SJCRH30 (cell line): ENCODE measurements around the gene TPGS2. TPM values are rescaled to one million over a fixed set of nuclear protein-coding genes. Genes with fewer than 3 reads are reported as not detected.

Experiments
- DNase-seq, 2 experiments: peaks; one replicate each; pipeline ENCODE4 v3.0.0-alpha.2; 2015 to 2020
- H3K27ac ChIP-seq: fragments of 250-450 bp; sonication (Bioruptor Pico); 2 replicates; pipeline ENCODE4 v1.5.1; 2020; ENCODE audit warnings: mild to moderate bottlenecking, moderate library complexity
- H3K27me3 ChIP-seq: fragments of 250-450 bp; sonication (Bioruptor Pico); 2 replicates; pipeline ENCODE4 v1.5.1; 2020; ENCODE audit warnings: mild to moderate bottlenecking, moderate library complexity
- H3K36me3 ChIP-seq: fragments of 250-450 bp; sonication (Bioruptor Pico); 2 replicates; pipeline ENCODE4 v1.5.1; 2020; ENCODE audit warnings: mild to moderate bottlenecking, moderate library complexity
- H3K4me1 ChIP-seq: fragments of 250-450 bp; sonication (Bioruptor Pico); 2 replicates; pipeline ENCODE4 v1.5.1; 2020; ENCODE audit warnings: mild to moderate bottlenecking, moderate library complexity
- H3K4me3 ChIP-seq: fragments of 250-450 bp; sonication (Bioruptor Pico); 2 replicates; pipeline ENCODE4 v1.5.1; 2020; ENCODE audit warnings: mild to moderate bottlenecking, moderate library complexity
- H3K9me3 ChIP-seq: fragments of 250-450 bp; sonication (Bioruptor Pico); replicated peaks from 2 replicates; pipeline ENCODE4 v1.5.1; 2020; ENCODE audit warnings: mild to moderate bottlenecking, moderate library complexity
- total RNA-seq: library from RNA; depleted of rRNA; stranded (reverse); fragments of >200 nt; shearing (Covaris generic); gene quantifications from 2 replicates; pipeline ENCODE4 v1.2.3, GENCODE V29; 2014

The TPGS2 gene
- total RNA-seq, 1 experiment from 2014 or later: 99.3 TPM

DNA sequence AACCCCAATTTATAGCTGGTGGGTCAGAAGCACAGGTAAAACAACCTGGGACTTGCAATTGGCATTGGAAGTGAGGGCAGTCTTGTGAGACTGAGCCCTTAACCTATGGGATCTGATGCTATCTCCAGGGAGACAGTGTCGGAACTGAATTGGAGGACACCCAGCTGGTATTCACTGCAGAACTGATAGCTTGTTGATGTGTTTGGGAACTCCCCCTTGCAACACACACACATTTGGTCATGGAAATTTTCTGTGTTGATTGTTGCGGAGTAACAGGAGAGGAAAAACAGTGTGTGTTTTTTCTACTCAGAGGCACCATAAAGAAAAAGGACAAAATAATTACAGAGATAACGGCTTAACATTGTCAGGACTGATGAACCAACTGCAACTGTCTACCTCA is 16.1 kb downstream of the TPGS2 start:
- Histone ChIP-seq H3K4me1 (no peaks in the 10 kb centered on the region), H3K27ac (no peak overlapping the region), H3K4me3 (no peak overlapping the region), H3K36me3 (no peaks in the 10 kb centered on the region), H3K27me3 (no peaks in the 10 kb centered on the region), H3K9me3 (no peaks in the 10 kb centered on the region)
- no peak for DNase-seq

DNA sequence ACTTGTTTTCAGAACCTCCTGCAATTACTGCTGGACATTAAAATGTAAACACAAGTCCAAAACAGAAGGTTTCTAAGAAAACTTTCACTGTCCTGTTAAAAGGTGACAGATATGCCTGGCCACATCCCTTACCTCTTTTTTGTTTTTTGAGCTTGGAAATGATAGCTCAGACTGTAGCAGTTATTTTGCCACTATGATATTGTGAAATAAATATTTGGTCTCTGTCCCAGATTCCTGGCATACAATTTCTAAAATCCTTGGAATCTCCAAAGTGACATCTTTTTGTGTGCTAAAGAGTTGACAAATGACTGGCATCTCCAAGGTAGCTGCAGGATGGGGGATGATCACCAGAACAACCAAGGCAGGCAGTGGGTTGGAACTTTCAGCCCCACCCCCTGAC is 16.8 kb downstream of the TPGS2 start:
- no peak for DNase-seq
- Histone ChIP-seq H3K36me3 (no peaks in the 10 kb centered on the region), H3K4me1 (no peaks in the 10 kb centered on the region), H3K4me3 (no peak overlapping the region), H3K9me3 (no peaks in the 10 kb centered on the region), H3K27ac (no peak overlapping the region), H3K27me3 (no peaks in the 10 kb centered on the region)

DNA sequence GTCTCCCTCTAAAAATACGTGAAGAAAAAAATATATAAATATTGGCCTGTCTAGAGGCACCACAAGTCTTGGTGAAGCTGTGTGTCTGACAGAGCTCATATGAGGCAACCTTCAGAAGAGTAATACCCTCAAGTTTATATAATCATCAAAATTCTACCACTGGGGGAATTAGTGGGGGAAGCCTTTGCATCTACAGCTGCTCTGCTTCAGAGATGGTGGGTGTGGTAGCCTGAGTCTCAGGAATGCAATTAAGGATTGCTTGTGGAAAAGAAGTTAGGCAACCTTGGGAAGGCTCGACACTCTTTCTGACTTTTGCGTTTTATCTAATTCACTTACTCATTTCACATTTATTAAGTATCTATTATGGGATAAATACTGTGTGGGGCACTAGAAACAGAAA is 17.4 kb downstream of the TPGS2 start:
- H3K27ac ChIP-seq: no peak overlapping the region
- no peaks in the 10 kb centered on the region for H3K4me1 ChIP-seq
- no peaks in the 10 kb centered on the region for H3K36me3 ChIP-seq
- H3K9me3 ChIP-seq: no peaks in the 10 kb centered on the region
- no peak for DNase-seq
- no peak overlapping the region for H3K4me3 ChIP-seq
- no peaks in the 10 kb centered on the region for H3K27me3 ChIP-seq

DNA sequence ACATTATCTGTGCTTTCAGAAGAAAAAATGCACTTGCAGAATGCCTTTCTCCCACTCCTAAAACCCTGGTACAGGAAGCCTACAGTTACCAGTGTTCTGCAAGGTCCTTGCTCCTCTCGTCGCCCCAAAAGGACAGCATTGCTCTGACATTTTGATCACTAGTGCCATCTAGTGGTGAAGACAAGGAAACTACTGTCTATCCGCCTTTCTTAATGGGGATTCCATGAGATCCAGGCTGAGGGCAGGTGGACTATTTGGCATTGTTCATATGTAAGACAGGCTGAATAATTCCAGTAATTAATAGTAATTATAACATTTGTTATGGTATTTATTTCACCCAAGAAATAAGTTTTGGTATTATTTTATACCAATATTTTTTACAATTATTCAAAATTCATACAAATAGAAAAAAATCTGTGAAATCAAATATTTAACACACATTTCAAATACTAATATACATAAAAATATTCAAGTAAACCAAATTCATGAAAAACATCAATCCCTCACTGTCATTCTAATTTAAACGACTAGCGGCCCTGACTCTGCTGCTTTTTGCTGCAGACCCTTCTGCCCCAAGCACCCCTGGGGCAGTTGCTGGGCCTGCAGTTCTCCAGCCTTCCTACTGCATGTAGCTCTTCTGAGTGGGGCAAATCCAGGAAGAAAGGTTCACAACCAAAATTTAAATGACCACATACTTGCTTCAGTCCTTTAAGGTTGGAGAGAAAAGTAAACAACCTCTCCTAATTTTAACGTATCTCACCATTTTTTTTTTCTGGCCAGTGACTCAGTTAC is 19.0 kb downstream of the TPGS2 start:
- Histone ChIP-seq H3K27ac (no peak overlapping the region), H3K36me3 (peaks cover 4% of the 10 kb centered on the region; the same call in 1 of the 2 replicates), H3K9me3 (no peaks in the 10 kb centered on the region), H3K27me3 (no peaks in the 10 kb centered on the region), H3K4me1 (no peaks in the 10 kb centered on the region), H3K4me3 (no peak overlapping the region)
- DNase-seq: peak; percentile 20 to 61

DNA sequence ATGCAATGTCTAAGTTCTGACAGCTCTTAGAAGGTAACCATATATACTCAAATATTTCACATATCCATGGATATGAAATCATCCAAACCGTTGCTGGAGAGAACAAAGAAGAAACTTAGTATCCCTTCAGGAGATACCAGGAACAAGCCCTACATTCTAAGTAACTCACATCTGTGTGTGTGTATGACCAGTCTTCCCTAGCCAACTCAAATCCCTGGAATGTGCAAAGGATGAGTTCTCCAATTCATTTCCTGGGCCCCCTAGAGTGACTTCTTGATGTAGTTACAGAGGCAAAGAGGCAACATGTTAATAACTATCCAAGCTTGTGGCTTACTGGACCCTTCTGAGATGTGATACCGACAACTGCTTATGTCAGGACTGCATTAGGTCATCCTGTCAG is 20.1 kb downstream of the TPGS2 start:
- no peaks in the 10 kb centered on the region for H3K4me1 ChIP-seq
- no peak for DNase-seq
- H3K4me3 ChIP-seq: no peak overlapping the region
- H3K9me3 ChIP-seq: no peaks in the 10 kb centered on the region
- H3K27ac ChIP-seq: no peak overlapping the region
- peaks cover 4% of the 10 kb centered on the region; the same call in 1 of the 2 replicates for H3K36me3 ChIP-seq
- no peaks in the 10 kb centered on the region for H3K27me3 ChIP-seq

DNA sequence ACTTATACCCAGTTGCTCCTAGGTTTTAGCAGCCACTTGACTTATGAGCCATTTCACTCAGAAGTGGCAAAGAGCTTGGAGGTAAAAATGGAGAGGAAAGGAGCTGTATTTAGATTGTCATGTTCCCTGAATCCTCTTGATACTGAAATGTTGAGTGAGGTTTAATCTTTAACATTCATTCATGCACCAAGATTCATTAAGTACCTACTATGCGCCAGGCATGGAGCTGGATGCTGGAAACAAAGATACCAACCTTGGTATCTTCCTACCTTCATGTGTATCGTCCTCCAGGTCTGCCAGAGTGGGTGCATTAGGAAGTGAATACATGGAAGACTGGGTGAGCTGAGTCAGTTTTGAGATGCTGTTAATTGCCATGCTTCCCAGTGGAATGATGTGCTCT is 23.7 kb downstream of the TPGS2 start:
- Histone ChIP-seq H3K4me3 (no peak overlapping the region), H3K27ac (no peak overlapping the region), H3K4me1 (no peaks in the 10 kb centered on the region), H3K27me3 (no peaks in the 10 kb centered on the region), H3K9me3 (no peaks in the 10 kb centered on the region), H3K36me3 (peaks cover 12% of the 10 kb centered on the region; the same call in 1 of the 2 replicates)
- DNase-seq: no peak

DNA sequence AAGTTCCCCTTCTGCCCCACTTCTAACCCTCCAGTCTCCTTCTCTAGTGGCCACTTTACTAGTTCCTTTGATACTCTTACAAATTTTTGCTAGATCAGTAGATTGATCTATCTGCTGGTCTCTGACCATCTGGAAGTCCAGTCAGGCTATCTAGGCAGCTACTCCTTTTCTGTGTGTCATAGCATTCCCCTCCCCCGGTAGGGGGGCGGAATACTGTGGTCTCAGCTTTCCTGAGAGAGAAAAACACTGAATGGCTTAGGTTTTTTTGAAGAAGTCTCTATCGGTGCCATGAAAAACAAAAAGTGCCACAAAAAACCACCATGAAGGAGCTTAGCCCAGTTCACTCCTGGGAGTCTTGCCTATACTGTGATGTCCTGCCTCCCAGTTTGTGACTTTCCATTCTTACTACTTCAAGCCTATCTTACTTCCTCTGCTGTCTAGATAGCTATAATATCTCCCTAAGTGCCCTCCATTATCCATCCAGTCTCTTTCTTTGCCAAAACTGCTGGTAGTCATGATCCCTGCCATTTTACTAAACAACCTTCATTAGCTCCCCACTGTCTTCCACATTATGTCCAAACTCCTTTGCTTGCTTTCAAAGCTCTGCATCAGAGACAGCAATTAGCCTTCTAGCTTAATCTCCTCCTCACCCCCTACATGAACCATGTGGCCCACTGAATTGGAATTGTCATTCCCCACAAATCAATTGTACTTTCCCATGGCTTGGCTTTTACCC is 29.9 kb downstream of the TPGS2 start:
- Histone ChIP-seq H3K4me3 (no peak overlapping the region), H3K9me3 (no peaks in the 10 kb centered on the region), H3K27ac (no peak overlapping the region), H3K36me3 (peaks cover 7% of the 10 kb centered on the region; the same call in 1 of the 2 replicates), H3K4me1 (no peaks in the 10 kb centered on the region), H3K27me3 (no peaks in the 10 kb centered on the region)
- DNase-seq: no peak

DNA sequence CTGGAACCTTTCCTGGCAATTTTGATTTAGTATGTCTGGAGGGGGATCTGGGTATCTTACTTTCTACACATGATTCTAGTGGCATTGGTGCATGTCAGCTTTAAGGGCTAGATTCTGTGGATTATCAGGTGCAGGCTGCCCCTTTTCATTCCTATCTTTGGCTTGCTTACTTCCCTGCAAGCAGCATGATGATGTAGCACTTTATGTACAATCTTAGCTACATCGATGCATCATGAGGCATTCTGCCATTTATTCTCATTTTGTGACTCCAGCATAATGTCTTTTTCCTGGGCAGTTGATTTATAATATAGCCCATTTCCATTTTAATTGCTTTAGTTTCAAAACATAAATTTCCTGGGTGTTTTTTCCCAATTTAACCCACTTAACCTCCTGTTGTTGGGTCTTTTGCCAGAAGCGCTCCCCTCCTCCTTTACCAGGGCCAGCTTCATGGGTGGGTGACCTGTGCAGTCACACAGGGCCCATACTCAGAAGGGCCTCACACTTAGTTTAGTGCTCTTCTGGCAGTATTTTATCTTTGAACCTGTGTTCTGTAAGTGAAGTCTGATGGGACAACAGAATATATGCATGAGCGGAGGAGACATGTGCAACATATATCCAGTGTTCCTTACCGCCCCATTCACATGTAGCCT is 36.0 kb downstream of the TPGS2 start:
- Histone ChIP-seq H3K9me3 (no peaks in the 10 kb centered on the region), H3K4me1 (no peaks in the 10 kb centered on the region), H3K27ac (no peak overlapping the region), H3K36me3 (no peaks in the 10 kb centered on the region), H3K4me3 (no peak overlapping the region), H3K27me3 (no peaks in the 10 kb centered on the region)
- DNase-seq: no peak

DNA sequence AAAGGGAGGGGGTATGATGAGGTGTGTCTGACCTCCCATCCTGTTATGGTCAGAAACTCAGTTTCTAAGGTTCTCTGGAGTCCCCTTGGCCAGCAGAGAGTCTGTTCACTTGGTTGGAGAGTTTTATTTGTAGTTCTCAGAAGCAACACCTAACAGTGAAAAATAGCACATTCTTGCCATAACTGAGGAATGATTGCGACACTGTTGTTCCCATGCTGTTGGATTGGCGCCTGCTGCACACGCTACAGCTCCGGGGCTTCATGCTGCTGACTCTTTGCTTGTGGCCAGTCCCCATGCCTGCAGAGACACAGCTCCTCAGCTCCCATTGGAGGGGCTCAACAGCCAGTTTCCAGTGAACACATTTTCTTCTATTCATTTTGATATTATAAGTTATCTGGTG is 42.1 kb downstream of the TPGS2 start:
- no peaks in the 10 kb centered on the region for H3K36me3 ChIP-seq
- H3K9me3 ChIP-seq: no peaks in the 10 kb centered on the region
- no peak overlapping the region for H3K27ac ChIP-seq
- no peak overlapping the region for H3K4me3 ChIP-seq
- no peaks in the 10 kb centered on the region for H3K4me1 ChIP-seq
- DNase-seq: no peak
- H3K27me3 ChIP-seq: no peaks in the 10 kb centered on the region

DNA sequence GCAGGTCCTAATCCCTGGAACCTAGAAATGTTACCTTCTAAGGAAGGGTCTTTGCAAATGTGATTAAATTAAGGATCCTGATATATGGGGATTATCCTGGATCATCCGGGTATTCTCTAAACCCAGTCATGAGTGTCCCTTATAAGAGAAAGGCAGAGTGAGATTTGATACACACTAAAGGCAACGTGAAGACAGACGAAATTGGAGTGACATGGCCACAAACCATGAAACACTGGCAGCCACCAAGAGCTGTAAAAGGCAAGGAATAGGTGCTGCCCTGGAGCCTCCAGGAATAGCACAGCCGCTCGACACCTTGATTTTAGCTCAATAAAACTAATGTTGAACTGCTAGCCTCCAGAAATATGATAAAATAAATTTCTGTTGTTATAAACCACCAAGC is 45.0 kb downstream of the TPGS2 start:
- no peak for DNase-seq
- H3K4me3 ChIP-seq: no peak overlapping the region
- no peaks in the 10 kb centered on the region for H3K27me3 ChIP-seq
- no peaks in the 10 kb centered on the region for H3K4me1 ChIP-seq
- H3K36me3 ChIP-seq: no peaks in the 10 kb centered on the region
- H3K27ac ChIP-seq: no peak overlapping the region
- no peaks in the 10 kb centered on the region for H3K9me3 ChIP-seq

DNA sequence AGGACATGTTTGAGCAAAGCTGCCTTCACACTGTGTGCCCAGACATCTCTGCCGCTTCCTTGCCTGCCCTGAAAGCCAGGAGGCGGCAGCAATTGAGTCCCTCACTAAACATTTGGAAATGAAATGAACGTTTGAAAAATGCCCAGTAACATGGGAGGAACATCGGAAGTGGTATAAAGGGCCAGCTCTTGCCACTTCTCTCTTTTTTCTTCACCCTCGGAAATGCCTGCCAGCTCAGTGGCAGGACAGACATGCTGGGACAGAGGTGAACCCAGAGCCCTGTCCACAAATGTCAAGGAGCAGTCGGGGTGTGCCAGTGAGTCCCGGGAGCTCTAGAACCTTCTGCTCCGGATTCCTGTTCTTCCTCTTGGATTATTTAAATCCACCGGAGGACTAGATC is 46.1 kb downstream of the TPGS2 start:
- H3K27me3 ChIP-seq: no peaks in the 10 kb centered on the region
- no peak for DNase-seq
- no peaks in the 10 kb centered on the region for H3K9me3 ChIP-seq
- no peak overlapping the region for H3K4me3 ChIP-seq
- no peak overlapping the region for H3K27ac ChIP-seq
- no peaks in the 10 kb centered on the region for H3K4me1 ChIP-seq
- H3K36me3 ChIP-seq: no peaks in the 10 kb centered on the region

DNA sequence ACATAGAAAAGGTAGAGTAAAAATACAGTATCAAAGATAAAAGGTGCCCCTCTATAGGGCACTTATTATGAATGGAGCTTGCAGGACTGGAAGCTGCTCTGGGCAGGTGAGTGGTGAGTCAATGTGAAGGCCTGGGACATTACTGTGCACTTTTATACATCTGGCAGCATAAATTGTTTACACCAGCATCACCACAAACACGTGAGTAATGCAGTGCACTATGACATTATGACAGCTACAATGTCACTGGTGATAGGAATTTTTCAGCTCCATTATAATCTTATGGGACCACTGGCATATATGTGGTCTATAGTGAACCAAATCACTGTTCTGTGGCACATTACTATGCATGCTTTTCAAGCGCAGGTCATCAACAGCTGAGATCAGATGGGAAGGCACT is 48.1 kb downstream of the TPGS2 start:
- H3K27ac ChIP-seq: no peak overlapping the region

DNA sequence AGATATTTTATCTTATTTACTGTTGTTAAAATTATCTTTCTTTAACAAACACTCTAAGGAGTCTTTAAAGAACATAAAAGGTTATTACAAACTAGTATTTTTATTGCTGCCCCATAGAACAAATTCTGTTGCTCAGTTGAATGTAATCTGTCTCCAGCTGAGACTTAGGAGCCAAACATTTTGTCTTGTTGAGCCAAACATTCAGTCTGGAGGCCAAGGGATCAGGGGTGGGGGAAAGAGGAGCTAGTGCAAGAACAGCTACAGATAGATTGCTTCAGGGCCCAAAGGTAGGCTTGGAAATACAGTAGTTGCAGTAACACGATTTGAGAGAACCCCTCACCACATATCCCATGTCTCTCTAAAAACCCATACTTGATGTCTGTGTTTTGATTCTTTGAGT is 51.2 kb downstream of the TPGS2 start:
- H3K27ac ChIP-seq: no peak overlapping the region
- DNase-seq: no peak
- H3K36me3 ChIP-seq: no peaks in the 10 kb centered on the region
- H3K4me1 ChIP-seq: no peaks in the 10 kb centered on the region
- H3K27me3 ChIP-seq: no peaks in the 10 kb centered on the region
- H3K4me3 ChIP-seq: no peak overlapping the region
- H3K9me3 ChIP-seq: no peaks in the 10 kb centered on the region

More for the DNA sequence above, 48.1 kb downstream of the TPGS2 start:
- Histone ChIP-seq H3K27me3 (no peaks in the 10 kb centered on the region), H3K4me1 (no peaks in the 10 kb centered on the region), H3K9me3 (no peaks in the 10 kb centered on the region), H3K36me3 (no peaks in the 10 kb centered on the region), H3K4me3 (no peak overlapping the region)
- DNase-seq: no peak

DNA sequence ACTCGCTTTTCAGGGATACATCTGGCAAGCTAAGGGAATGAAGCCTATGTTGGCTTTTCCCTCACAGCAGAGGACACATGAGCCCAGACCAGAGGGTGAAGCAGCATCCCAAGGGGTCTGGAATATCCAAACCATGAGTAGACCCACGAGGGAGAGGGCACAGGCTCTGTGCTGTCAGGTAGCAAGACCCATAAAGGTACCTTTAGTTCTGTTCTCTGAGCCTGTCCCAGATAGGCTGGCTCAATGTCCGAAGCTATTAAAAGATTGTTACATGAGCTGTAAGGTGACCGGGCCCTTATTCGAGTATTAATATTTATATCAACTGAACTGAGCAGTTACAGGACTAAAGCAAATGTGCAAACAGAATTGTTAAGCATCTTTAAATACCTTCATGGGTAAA is 52.2 kb downstream of the TPGS2 start:
- Histone ChIP-seq H3K4me3 (no peak overlapping the region), H3K27me3 (no peaks in the 10 kb centered on the region), H3K27ac (no peak overlapping the region), H3K36me3 (no peaks in the 10 kb centered on the region), H3K4me1 (no peaks in the 10 kb centered on the region), H3K9me3 (no peaks in the 10 kb centered on the region)
- DNase-seq: no peak

DNA sequence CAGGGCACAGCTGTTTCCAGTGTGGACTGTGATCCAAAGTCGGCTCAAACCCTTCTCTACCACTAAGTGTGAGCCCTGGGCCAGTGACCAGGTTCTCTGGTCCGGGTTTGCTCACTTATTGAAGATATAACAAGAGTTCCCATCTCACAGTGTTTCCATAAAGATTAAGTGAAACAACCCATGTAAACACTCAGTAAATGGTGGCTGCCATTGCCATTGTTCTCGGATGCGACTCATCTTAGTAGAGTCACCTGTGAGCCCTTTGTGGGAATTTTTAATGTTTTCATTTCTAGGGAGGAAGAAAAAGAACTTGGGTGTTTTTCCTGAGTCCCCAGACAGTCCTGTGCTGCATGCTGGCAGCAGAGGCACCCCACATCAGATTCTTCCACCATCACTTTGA is 53.4 kb downstream of the TPGS2 start:
- no peak overlapping the region for H3K27ac ChIP-seq
- no peaks in the 10 kb centered on the region for H3K4me1 ChIP-seq

More for the DNA sequence above, 53.4 kb downstream of the TPGS2 start:
- no peaks in the 10 kb centered on the region for H3K9me3 ChIP-seq
- no peak overlapping the region for H3K4me3 ChIP-seq
- no peaks in the 10 kb centered on the region for H3K36me3 ChIP-seq
- no peaks in the 10 kb centered on the region for H3K27me3 ChIP-seq
- no peak for DNase-seq
